ENCODE data around the gene RNU1-3.
"Not testable (repeated sequence)": the region's sequence is repeated elsewhere in the genome, so short reads cannot be mapped to it uniquely, and the experiment has no call there.

Gene RNU1-3

DNA sequence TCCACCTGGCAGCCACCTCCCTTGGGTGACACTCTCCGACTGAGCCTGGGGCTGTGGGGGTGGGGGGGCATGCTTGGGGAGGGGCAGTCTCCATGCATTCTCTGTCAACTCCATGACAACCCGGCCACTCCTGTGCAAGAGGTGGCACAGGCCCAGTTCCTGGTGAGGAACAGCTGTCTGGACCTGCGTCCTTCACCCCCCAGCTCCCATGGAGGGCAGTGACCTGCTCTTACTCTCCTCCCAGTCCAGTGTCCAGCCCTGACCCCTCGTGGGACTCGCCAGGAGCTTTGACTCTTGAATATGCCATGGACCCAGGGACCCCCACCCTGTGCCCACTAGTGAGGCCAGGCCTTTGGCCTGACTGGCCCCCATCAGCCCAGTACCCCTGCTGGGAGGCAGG, 35.5 kb upstream of the RNU1-3 start:
- H3K36me3 Mint-ChIP-seq (ENCODE audit: low read depth); H3K27ac Mint-ChIP-seq; intact Hi-C loops (cut with micrococcal nuclease); H3K27me3 Mint-ChIP-seq; H3K4me3 Mint-ChIP-seq; H3K9me3 Mint-ChIP-seq; H3K4me1 Mint-ChIP-seq (ENCODE audit: low read depth): not testable (repeated sequence)

DNA sequence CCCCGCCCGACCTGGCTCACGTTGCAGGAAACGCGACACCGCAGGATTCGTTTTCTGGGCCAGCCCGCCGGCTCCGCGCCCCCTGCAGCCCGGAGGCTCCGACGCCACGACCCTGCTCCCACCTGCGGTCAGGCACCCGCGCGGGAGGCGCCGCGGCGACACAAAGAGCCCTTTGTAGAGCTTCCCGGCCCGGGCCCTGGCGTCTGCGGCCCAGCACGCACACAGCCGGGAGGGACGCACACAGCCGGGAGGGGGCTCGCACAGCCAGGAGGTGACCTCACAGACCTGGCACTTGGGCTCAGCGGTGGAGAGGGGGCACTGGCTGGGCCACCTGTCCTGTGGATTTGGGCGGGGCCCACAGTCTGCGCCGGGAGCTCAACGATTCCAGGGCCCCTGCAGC, 34.4 kb upstream of the RNU1-3 start:
- H3K4me1 Mint-ChIP-seq (ENCODE audit: low read depth); H3K27me3 Mint-ChIP-seq: not testable (repeated sequence)

DNA sequence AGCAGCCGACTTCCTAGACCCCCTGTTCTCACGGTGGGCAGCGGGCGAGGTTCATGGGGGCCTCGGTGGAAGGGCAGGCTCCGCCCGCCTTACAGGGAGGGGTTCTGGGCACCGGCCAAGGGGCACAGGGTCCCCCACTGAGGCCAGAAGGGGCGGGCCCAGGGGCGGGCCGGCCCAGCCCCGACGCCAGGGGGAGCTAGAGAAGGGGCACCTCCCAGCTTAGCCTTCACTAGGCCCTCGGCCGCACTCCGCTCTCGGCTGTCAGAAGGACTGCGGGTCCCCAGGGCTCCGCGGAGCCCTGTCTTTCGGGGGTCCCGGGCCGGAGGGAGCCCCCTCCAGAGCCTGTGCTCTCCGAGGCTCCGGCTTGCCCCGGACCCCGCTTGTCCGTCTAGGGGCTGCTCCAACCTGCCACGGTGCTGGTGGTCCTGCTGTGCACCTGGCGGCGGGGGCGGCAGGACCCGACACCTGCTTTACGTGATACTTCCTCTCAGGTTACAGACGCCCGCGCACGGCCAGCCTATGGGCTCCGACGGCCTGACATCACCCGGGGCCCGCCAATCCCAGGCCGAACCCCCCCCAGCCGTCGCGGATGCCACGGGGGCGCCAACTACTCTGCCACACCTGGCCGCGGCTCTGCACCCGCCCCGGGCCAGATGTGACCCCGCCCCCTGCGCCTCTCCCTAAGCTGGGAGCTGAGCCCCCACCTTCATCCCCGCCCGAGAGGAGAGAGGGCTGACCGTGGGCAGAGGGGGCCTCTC, 33.6 kb upstream of the RNU1-3 start:
- H3K4me3 Mint-ChIP-seq; H3K4me1 Mint-ChIP-seq (ENCODE audit: low read depth); H3K27ac Mint-ChIP-seq; intact Hi-C loops (cut with micrococcal nuclease); H3K9me3 Mint-ChIP-seq; H3K36me3 Mint-ChIP-seq (ENCODE audit: low read depth): not testable (repeated sequence)
- peaks cover 11% of the 10 kb centered on the region for H3K27me3 Mint-ChIP-seq

More for the DNA sequence above, 34.4 kb upstream of the RNU1-3 start:
- intact Hi-C loops (cut with micrococcal nuclease); H3K27ac Mint-ChIP-seq; H3K4me3 Mint-ChIP-seq; H3K9me3 Mint-ChIP-seq; H3K36me3 Mint-ChIP-seq (ENCODE audit: low read depth): not testable (repeated sequence)

DNA sequence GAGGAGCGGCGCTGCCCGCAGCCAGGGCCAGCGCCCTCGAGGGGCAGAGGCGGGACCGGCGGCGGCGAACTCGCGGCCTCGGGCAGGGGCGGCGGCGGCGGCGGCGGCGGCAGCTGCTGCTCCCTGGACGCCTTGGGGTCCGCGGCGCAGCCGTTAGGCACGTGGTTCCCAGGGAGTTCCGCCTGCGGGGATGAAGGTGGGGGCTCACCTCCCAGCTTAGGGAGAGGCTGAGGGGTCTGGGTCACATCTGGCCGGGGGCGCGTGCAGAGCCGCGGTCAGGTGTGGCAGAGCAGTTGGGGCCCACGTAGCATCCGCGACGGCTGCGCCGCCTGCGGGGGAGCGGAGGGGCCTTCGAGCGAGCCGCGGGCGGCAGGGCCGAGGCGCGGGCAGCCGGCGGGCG, 32.7 kb upstream of the RNU1-3 start:
- H3K4me1 Mint-ChIP-seq (ENCODE audit: low read depth); intact Hi-C loops (cut with micrococcal nuclease); H3K36me3 Mint-ChIP-seq (ENCODE audit: low read depth); H3K27ac Mint-ChIP-seq; H3K9me3 Mint-ChIP-seq; H3K4me3 Mint-ChIP-seq: not testable (repeated sequence)
- peaks cover 11% of the 10 kb centered on the region for H3K27me3 Mint-ChIP-seq

DNA sequence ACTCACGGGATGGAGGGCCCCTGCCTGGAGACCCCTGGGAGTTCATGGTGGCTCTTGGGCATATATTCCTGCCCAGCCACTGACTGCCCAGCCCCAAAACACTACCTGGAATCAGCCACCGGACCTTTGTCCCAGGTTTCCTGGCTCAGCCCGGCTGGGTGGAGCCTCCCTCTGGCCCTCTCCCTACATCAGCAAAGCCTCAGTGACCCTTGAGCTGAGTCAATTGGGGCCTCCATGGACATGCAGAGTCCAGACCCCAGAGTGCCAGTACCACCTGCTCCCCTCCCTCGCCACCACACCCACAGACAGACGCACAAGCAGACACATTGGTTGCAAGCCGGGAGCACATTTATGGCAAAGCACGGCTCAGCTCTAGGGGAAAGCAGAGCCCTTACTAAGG, 30.4 kb upstream of the RNU1-3 start:
- H3K9me3 Mint-ChIP-seq; H3K27me3 Mint-ChIP-seq; intact Hi-C loops (cut with micrococcal nuclease); H3K4me3 Mint-ChIP-seq; H3K4me1 Mint-ChIP-seq (ENCODE audit: low read depth); H3K36me3 Mint-ChIP-seq (ENCODE audit: low read depth); H3K27ac Mint-ChIP-seq: not testable (repeated sequence)

DNA sequence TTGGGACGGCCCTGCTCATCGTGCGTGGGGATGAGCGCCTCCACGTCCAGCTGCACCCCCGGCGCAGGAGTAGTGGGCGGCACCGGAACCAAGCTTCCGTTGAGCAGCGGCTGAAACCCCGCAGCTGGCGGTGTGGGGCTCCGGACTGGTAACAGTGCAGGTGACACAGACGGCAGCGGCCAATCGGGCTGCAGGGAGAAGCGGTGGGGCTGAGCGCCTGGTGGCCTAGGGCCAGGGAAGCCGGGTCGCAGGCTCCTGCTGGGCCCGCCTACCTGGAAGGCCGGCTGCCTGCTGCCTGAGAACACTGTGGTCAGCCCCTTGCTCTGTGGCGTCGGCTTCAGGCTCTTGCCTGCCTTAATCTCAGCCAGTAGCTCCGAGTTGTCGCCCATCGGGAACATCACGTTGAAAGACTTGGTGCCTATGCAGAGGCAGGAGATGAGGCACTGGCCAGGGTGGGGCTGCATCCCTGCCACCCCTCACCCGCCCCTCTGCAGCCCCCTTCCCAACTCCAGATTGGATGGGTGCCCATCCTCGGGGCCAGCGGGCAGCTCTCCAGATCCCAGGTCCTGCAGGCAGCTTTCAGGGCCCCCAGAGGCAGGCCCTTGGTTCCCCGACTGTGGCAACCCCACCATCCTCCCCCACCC, 29.9 kb upstream of the RNU1-3 start:
- H3K4me1 Mint-ChIP-seq (ENCODE audit: low read depth); H3K4me3 Mint-ChIP-seq; H3K36me3 Mint-ChIP-seq (ENCODE audit: low read depth); H3K27me3 Mint-ChIP-seq; intact Hi-C loops (cut with micrococcal nuclease); H3K27ac Mint-ChIP-seq; H3K9me3 Mint-ChIP-seq: not testable (repeated sequence)

DNA sequence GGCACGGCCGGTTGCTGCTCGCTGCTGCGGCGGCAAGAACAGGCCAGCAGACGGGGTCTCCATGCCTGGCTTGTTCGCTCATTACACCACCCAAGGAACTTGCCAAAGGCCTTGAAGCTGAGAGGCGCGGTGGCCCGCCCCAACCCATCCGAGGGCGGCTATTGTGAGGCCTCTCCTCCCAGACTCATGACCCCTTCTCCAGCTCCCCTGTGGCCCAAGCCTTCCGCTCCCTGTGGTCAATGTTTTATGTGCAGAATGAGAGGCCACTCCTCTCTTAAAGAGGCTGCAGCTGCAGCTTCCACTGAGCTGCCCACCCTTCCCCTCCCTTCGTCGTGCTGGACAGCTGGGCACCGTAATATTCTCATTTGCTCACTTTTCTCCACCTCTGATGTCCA, 27.6 kb upstream of the RNU1-3 start:
- H3K27me3 Mint-ChIP-seq; intact Hi-C loops (cut with micrococcal nuclease); H3K4me1 Mint-ChIP-seq (ENCODE audit: low read depth); H3K27ac Mint-ChIP-seq; H3K36me3 Mint-ChIP-seq (ENCODE audit: low read depth); H3K9me3 Mint-ChIP-seq; H3K4me3 Mint-ChIP-seq: not testable (repeated sequence)

DNA sequence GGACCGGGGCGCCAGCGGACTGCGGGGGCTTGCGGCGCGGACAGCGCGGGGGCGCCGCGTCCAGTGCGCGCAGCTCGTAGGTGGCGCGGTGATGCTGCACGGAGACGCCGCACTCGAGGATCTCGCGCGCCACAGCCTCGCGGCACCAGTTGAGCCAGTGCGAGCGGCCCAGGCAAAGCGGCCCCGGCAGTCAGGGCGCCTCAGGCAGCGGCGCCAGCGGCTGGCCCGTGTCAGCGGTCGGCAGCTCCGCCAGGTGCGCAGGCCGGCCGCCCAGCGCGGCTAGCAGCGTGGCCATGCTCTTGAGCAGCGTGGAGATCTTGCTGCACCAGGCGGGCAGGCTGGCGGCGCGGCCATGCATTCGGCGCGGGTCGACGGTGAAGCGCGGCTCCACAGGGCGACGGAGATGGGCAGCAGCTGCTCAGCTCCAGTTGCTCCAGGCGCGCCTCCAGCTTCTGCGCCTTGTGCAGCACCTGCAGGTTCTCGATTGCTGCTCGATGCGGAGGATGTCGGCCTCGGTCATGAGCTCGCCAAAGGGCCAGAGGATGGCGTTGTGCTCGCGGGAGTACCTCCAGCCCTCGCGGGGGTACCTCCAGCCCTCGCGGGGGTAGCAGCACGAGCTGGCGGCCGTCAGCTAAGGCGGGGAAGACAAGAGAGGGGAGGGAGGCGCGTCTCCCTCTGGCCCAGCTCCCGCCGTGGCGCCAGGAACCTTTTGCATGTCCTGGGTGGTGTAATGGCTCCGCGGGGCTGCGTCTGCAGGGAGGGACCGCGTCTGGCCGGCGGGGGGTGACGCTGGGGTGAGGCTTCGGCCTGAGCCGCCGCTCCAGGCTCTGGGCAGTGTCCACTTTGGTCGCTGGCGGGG, 26.9 kb upstream of the RNU1-3 start:
- H3K4me1 Mint-ChIP-seq (ENCODE audit: low read depth); H3K27ac Mint-ChIP-seq; H3K4me3 Mint-ChIP-seq; H3K9me3 Mint-ChIP-seq; H3K27me3 Mint-ChIP-seq; H3K36me3 Mint-ChIP-seq (ENCODE audit: low read depth); intact Hi-C loops (cut with micrococcal nuclease): not testable (repeated sequence)

DNA sequence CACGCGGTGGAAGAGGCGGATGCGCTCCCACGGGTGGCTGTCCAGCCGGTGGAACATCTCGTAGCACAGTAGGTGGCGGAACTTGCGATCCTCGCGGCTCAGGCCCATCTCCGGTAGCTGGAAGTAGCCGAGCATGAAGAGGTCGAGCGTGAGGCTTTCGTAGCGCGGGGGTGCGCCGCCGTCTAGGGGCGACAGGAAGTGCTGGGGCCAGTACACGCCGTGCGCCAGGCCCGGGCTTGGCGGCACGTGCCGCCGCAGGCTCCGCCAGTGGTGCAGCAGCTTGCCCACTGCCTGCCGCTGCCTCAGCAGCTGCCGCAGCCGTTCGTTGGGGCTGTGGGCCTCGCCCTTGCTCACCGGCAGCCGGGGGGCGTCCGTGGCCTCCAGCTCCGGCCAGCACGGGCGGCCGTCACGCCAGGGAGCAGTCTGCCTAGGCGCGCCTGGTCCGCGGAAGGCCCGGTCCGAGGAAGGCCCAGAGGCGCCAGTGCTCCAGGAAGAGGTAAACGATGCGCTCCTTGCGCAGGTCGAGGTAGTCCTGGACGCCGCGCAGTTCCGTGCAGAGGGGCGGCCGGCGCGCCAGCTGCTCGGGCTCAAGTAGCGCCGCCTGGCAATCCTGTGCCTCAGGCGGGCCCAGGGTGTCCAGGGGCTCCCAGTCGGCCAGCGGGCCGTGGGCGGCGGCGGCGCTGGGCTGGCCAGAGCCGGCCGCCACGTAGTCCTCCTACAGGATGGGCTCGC, 26.1 kb upstream of the RNU1-3 start:
- H3K9me3 Mint-ChIP-seq; H3K27me3 Mint-ChIP-seq; H3K27ac Mint-ChIP-seq; intact Hi-C loops (cut with micrococcal nuclease); H3K36me3 Mint-ChIP-seq (ENCODE audit: low read depth); H3K4me1 Mint-ChIP-seq (ENCODE audit: low read depth); H3K4me3 Mint-ChIP-seq: not testable (repeated sequence)

DNA sequence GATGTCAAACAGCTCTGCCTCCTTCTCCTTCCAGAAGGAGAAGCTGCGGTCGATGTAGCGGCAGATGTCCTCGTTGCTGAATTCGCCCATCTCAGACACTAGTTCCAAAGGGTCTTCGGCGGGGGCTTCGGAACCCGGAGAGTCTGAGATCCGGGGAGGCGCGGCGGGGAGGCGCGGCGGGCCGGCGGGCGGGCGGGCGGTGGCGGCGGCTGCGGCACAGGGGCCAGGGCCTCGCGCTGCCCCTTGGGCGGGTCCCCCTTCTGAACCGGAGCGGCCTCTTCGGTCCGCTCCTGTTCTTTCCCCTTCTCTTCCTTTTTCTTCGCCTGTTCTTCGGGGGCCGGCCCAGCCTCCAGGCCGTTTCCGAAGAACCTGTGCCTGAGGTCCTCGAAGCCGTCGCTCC, 25.5 kb upstream of the RNU1-3 start:
- H3K36me3 Mint-ChIP-seq (ENCODE audit: low read depth); H3K9me3 Mint-ChIP-seq; H3K27me3 Mint-ChIP-seq; intact Hi-C loops (cut with micrococcal nuclease); H3K27ac Mint-ChIP-seq; H3K4me1 Mint-ChIP-seq (ENCODE audit: low read depth); H3K4me3 Mint-ChIP-seq: not testable (repeated sequence)

DNA sequence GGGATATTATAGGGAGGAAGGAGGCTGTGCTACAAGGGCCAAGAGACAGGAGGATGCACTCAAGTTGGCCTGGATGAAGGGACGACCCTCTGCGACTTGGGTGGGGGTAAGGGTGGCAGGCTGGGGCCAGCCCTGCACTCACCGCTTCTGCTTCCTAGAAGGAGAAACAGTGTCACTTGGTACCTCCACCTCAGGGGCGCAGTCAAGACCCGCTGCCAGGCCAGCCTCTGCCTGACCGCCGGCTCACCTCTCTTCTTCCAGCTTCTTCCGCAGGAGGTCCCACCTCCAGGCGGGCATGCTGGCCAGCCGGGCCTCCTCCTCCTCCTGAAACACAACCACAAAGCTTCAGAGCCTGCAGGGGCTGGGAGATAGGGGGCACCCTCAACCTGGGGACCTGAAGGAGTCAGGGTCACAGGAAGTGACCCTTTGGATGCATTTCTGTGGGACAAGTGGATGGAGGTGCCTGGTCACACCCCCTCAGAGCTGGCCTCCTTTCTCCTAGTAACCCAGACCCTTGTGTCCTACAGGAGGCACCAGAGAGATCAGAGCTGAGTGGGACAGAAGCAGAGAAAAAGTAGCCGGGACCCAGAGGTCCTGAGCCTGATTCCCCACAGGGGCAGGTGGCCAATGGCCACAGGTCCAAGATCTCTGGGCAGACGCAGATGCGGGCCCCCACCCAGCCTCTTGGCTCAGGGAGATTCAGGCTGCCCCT, 24.4 kb upstream of the RNU1-3 start:
- intact Hi-C loops (cut with micrococcal nuclease); H3K36me3 Mint-ChIP-seq (ENCODE audit: low read depth); H3K4me3 Mint-ChIP-seq; H3K27ac Mint-ChIP-seq; H3K9me3 Mint-ChIP-seq; H3K4me1 Mint-ChIP-seq (ENCODE audit: low read depth); H3K27me3 Mint-ChIP-seq: not testable (repeated sequence)

DNA sequence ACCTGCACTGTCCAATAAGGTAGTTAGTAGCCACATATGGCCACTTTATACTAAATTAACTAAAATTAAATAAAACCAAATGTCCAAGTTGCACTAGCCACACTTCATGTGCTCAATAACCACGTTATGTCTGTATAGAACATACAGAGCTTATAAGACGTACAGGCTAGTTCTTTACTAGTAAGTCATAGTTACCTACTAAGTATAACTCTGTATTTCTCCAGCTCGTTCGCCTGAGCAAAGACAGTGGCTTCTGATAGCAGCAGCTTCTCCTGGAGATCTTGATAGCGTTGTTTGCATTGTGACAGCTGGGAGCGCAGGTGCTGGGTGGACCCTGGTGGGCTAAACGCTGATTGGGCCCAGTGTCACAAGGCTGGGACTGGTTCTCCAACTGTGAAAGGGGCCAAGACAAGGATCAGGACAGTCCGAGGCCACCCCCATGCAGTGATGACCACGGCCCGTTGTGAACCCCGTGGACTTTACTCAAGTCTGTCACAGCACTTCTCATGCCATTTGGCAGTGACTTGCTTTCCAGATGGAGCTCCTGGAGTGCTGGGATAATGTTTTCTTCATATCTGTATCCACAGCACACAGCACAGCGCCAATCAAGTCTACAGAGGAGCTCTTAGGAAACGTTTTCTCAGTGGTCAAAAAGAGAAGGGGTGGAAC, 20.5 kb upstream of the RNU1-3 start:
- H3K4me3 Mint-ChIP-seq; H3K9me3 Mint-ChIP-seq; intact Hi-C loops (cut with micrococcal nuclease); H3K27ac Mint-ChIP-seq; H3K4me1 Mint-ChIP-seq (ENCODE audit: low read depth); H3K27me3 Mint-ChIP-seq; H3K36me3 Mint-ChIP-seq (ENCODE audit: low read depth): not testable (repeated sequence)

Measured in dendritic cell treated with granulocyte-macrophage colony-stimulating factor and Interleukin-4, amounts not matched to agents 40 ng/mL and 50 ng/mL, for 4 days (primary cell).